HCEC 1CT (cell line): ENCODE results near the gene ANKRD44.

ENCODE experiments used
- DNase-seq: peaks from one replicate; pipeline ENCODE4 v3.0.0-alpha.2; 2017

ANKRD44 gene

DNA sequence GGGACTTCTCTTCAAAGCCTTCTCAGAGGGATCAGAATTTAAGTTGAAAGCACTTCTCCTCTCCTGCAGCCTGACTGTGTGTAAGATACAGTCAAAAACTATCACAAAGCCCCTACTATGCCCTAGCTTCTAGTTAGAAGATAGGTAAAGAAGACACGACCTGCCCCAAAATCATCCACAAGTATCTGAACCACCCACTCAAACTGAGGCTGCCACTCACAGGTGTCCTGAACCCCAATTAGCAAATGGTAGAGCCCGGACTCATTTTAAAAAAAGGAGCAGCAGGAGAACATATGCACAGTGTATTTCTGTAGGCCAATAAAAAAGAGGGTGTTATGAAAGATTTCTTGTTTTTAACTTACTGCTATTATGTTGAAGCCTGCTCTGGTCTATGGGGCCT lies 74.4 kb downstream of the ANKRD44 start:
- DNase-seq = no peak

DNA sequence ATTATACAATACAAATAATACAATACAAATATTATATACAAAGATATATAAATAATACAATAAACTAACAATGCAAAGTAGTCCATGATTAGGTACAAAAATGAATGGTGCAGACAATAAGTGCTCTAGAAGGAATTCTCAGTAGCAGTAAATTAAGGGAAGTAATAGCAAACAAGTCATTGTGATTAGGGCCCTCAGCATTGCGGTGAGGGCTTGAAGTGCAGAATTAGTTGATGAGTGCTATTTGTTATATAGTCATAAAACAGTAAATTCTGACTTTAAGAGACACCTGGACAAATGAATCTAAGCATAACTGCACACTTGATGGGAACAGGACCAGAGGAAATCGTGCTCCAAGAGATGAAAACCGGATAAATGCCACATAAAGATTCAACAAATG lies 74.9 kb downstream of the ANKRD44 start:
- no peak for DNase-seq

DNA sequence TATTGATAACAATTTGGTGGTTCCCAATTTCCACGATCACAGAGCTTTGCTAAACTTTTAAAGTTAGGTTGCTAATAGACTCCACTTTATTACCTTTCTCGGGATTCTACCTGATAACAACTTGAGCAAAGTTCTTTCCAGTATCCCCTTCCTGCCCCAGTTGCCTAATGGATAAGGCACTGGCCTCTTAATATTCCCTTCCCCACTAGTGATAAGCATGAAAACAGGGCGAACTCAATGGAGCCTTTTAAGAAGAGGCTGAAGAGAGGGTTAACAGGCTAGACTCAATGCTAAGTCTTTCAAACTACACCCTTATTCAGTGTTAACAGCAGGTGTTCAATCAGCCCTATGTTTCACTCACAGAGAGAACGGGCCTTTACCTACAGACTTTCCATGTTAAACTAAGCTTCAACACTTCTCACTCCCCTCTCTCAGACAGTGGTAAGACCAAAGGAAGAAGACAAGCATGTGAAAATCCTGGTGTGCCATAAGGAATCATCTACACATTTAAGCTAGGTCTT lies 75.8 kb downstream of the ANKRD44 start:
- DNase-seq = no peak

DNA sequence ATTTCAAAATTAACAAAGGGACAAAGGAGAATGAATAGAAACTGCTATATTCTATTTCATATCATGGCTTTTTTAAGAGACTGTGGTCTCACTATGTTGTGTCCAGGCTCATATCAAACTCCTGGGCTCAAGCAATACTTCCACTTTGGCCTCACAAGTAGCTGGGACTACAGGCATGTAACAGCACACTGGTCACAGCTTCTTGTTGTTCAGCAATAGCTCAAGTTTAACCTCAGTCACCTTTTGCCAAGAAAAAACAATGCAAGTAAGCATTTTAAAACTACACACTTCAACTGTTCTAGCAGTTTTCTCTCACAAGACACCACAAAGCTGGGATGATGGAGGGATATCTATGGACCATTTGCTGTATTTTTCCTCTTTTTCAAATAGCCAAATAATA lies 77.1 kb downstream of the ANKRD44 start:
- DNase-seq = no peak

DNA sequence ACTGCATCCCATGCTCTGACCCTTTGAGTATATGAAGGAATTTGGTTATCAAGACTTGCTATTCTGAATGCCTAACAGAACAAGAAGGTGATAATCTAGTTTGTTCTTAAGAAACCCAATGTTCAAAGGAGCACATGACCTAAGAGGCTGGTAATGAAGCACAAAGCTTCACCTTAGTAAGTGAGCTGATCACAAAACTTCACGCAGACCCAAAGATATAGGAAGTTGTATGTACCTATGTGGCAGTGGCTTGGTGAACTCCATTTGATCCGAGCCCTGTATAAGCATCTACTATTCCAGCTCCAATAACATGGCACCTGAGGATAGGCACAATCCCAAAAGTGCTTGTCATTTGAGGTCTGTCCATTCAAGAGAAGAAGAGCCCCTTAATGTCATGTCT lies 78.6 kb downstream of the ANKRD44 start:
- DNase-seq = no peak

DNA sequence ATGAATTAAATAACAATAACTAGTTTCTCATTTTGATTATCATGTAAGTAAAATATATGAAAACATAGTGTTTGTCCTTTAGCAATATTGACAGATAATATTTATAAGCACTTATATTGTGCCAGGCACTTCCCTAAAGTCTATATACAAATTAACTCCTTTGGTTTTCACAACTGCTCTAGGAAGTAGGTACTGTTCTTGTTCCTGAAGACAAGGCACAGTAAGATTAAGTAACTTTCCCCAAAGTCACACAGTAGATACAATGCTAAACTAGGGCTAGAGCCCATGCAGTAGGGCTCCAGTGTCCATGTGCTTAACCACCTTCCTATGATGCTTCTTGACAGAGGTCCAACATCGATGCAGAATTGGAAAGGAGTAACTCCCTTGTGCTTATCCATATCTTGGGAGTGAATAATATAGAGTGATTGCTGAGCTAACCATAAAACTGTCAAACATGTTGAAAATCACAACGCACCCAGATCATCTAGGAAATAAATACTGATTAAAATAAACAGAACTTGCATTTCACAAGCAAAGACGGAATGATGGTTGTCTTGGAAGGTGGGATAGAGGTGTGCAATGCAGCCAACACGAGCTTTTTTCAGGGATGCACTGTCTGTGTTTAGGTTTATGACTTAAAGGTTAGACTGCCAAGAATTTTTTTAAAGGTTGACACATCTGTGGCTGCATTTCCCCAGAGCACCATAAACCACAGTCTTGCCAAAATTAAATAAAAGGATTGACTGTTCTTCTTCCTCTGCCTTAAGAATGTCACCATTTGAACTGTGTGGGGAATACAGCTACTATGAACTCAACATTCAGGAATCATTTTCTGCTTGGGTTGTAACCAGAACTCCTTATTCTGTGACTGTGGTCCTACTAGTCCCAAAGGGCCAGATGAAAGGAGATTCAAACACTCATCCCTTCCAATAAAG lies 80.8 kb downstream of the ANKRD44 start:
- peak; percentile 81 for DNase-seq

DNA sequence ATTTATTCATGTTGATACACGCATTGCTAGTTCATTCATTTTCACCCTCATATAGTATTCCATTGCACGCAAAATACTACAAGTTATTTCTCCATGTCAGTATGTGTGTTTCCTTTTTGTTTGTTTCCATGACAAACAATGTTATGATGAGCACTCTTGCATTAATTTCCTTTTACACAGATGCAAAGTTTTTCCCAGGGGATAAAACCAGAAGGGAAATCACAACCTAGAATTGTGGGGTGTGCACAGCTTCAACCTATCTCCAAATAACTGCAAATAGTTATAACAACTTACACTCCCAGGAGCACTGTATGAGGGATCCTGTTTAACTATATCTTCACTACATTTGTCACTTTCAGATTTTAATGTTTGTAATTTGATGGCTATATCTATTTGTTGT lies 87.1 kb downstream of the ANKRD44 start:
- DNase-seq = no peak

DNA sequence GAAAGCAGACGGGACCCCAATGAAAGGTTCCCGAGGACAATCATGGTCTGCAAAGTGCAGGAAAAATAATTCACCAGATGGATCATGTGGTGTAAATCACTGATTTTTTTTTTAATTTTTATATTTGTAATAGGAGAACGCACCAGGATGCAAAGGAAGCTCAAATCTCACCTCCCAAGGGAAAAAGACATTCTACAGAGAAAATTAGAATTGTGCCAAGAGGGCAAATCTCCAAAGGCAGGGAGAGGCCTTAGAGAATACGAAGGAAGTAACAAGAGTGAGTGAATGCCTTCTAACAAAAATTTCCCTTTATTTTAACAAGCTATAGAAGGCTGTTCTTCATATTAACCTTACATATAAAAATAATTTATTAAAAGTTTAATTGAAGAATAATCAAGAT lies 90.9 kb downstream of the ANKRD44 start:
- no peak for DNase-seq

DNA sequence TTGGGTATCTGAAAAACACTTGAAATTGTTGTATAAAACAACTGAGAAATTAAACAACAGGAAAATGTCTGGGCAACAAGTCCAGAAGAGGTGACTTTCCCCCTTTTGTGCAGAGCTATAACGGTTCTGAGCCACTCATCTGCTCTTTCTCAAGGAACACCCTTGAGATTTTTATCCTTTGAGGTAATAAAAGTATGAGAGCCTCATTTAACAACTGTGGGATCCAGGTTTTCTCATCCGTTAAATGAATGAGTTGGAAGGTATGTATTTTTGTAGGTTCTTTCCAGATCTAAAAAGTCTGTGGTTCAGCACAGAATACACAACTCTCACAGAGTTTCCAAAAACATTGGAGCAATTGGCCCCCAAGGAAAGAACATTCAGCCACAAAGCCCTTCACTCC lies 93.0 kb downstream of the ANKRD44 start:
- no peak for DNase-seq

DNA sequence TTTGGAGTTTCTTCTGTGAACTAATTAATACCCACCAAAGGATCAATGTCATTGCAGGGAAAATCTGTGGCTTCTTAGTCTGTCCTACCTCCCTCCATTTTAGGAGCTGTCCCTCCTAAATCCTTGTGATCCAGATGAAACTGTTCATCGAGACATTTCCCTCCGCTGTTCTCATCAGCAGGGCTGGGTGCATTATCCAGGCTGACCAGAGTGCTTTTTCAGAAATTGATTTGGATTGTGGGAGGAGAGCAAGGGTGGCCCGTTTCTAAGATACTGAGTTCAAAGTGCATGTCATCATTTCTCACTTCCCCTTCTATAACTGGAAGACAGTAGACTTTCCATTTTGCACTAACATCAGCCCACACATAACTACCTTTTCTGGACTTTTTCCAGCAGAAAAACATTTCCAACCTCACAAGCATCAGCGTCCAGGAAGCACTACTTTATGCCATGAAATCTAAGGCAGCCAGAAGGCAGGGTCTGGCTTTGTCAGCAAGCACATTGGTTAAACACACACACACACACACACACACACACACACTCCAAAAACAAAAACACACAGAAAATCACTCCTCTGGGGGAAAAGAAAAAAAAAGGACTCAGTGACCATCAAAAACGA lies 94.1 kb downstream of the ANKRD44 start:
- no peak for DNase-seq

DNA sequence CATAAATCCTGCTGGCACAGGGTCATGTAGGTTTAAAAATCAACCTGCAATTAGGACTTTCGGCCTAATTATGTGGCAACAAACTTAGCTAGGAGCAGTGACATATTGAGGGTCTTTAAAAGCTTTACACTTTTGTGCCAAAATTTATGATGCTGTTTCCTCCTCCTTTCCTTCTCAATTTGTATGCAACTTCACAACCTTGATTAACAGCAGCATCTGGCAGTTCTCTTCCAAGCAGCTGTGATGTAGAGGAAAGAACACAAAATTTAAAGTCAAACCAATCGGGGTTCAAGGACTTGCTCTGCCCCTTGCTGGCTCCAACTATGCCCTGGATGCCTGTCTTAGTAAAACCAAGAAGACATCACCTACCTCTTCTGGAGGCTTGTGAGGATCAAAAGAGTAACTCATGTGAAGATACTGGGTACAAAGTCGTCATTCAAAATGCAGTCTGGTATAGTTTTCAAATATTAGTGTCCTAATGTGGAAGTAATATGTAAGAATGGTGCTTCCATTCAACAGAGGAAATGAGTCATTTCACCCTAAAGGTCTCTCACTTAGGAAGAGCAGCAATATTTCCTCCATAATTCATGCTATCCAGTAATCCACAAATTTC lies 94.7 kb downstream of the ANKRD44 start:
- DNase-seq = peak; percentile 56

DNA sequence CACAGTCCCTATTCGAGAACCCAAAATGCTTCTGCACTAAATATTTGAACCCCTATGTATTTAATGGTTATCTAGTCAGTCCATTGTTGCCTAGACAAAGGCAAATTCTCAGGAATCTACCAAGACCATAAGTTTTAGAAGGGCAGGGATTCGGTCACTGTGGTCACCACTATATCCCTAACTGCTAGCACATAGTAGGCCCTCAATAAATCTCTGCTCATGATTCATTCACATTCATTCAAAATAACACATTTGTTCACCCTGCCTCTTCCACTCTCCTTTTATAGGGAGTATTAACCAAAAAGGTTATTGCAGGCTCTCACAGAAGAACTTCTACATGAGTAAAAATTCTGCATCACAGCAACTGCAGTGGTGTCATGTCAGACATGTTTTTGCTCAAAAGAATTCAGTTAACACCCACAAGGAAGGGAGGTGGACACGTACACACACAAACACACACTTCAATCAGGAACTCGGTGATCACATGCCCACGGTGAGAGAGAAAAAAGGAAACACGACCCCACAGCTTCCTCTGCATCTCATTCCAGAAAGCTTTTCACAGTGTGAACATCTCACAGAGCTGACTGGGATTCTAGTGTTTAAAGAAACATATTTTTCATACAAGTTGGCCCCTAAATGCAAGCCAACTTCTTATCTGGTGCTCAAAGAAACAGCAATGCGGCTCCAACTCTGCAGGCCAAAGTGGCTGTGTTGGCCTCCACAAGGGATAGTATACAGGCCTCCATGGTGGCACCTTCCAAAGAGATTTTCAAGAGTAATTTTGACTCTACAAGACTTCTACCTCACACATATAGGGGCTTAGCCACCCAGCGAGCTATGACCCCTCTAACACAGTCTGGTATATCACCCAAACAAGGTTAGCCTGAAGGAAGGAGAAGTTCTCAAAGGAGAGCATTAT lies 98.0 kb downstream of the ANKRD44 start:
- DNase-seq = no peak

DNA sequence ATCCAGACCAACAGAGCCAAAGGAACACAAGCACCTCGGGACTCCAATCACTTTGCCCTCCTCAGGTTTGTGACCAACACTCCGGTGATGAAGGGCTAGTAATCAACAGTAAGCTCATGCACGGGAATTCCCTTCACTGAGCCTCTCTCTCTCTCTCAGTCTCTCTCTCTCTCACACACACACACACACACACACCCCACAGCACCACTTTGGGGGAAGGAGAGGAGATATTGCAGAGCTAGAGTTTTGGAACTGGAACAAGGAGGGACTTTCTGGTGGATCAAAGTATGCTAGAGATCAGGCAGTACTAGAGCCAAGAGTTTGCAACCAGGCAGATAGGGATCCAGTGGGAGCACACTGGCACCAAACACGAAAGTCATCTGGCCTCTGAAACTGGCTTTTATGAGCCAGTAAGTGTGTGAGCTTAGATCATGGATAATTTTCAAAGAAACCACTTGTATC lies 98.7 kb downstream of the ANKRD44 start:
- no peak for DNase-seq

DNA sequence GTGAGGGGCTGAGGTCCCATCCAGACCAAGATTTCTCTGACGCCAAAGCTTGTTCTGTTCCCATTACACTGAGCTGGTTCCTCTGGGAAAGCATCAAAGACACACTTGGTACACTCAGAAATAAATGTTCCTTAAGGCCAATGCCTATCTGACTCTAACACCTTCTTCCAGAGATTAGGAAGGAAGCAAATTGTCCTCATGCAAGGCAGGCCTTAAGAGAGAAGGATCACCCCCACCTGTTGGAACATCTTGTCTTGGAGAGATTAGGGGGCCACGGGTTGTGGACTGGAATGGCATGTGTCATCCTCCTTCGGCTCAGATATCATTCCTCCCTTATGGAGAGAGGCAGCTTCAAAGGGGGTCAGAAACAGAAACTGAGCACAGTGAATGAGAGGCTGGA lies 100.2 kb downstream of the ANKRD44 start:
- DNase-seq = no peak

DNA sequence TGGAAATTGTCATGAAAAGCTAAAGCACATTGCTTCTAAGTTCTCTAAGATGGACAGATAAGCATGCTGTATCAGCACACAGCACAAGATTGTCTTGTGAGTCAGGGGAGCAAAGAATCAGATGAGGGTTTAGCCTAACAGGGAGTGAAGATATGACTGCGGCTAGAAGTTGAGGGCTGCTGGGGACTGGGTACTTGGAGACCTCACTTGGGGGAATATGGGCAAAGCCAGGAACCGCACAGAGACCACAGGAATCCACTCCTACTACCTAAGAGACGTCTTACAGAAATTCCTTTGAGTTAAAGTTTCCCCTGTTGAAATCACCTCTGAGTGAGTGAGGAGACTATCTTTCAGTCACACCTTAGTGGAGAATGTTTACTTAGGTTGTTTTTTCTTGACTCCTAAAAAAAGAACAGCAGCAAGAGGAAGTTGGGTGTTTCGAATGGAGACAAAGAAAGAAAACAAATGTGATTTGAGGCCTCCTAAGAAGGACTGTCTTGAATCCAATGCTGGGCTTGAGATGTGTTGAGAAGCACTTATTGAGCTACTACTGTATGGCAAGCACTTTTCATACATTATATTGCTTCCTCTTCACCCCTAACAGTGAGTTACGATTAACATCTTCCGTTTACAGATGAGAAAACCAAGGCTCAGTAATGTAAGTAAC lies 100.7 kb downstream of the ANKRD44 start:
- no peak for DNase-seq

DNA sequence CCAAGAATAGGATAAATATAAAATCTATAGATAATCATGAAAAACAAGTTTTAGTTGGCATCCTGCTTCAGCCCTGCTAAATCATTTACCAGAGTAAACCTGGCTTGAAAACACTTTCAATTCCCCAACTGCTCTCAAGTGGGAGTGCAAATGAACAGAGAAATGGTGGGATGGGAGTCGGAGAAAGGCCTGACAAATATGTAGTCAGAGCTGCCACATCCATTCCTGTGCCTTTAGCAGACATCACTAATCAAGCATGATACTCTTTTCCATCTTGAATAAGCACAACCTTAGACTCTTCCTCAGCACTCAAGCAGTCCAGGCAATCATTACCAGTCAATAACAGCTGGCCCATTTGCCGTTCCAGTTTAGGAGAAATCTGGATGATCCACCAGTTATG lies 101.3 kb downstream of the ANKRD44 start:
- DNase-seq = no peak

DNA sequence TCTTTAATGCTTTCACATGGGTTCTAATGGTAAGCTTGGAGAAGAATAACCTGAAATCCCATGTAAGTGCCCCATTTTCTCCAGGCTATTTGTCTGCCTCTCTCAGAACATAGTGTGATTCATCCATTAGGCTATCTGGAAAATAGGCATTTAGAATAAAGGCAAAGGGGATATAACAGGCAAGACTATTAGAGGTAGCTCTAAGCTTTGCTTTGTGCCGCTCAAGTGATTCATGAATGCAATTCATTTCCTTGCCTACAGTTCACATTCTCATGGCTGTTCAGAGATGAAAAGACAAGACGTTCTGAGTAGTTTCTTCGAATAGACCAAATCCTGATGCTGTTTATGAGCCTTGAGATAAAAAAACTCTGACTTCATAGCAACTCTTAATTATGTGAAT lies 101.7 kb downstream of the ANKRD44 start:
- DNase-seq = no peak

DNA sequence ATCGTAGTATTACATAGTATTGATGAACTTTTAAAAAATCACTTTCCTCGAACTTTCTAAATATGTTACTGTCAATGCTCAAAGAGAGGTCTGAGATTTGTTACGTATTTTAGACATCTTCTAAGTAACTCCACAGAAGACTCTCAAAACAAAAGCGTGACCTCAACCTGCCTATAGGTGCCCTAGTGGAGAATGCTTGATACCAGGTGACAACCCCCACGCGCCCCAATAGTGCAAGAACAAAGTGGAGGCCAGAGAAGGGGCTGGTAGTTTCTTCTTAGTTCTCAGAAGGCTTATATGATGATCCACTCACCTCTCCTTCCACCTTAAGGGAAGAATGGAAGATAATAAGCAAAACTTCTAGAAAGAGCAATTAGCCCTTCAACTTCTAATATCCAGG lies 102.6 kb downstream of the ANKRD44 start:
- DNase-seq = no peak

DNA sequence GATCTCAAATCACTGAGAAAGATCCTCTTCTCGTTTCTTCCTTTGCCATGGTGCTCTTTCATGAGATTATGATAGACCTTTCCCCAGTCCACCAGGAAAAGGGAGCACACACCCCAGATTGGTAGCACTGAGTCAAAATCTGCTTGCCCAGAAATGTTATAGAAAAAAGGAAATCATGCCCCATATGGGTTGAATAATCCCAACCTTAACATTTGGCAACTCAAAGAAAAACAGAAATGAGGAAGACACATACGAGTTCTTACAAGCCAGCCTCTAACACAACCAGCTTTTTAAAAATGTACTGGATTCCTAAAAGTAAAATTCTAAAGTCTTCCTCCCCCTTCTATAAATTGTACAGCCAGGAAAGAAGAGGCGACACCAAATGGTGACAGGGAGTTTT lies 103.0 kb downstream of the ANKRD44 start:
- no peak for DNase-seq

DNA sequence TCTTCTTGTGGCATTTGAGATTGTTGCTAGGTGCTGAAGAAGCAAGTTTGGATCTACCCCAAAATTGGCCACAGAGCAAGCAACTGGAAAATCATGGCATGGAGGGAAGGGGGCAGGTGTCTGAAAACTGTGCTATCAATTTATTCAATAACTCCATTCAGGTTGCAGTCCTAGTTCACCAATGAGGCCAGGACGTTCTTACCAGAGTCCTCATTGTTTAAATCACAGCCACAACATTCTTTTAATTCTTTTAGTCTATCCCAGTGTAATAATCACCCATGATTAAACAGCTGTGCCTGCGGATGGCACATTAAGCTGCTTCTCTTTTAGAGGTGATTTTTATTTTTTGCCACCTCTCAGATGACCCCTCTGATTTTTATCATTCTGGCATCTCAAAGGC lies 103.5 kb downstream of the ANKRD44 start:
- DNase-seq = no peak

DNA sequence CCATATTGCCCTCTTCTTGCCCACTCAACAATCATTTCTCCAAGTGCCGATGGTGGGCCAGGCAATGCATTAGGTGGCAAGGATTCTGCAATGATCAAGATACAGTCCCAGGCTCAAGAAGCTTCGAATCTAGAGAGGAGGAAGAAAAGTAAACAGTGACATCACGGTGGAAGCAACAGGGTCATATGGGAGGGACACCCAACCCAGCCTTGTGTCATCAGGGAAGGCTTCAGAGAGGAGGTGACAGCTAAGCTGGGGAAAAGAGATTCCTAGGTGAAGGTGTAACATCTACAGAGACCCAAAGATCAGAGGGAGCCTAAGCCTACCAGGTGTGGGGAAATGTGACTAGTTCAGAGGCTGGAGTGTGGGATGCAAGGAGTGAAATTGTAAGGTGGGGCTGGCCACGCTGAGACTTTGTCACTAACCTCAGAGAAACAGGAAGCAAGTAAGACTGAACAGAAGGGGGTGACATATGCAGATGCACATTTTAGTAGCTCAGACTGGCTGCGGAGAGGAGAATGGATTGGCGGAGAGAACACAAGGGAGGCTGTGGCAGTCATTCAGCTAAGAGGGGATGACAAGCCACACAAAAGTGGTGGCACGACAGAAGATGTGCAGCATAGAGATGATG lies 104.9 kb downstream of the ANKRD44 start:
- DNase-seq = no peak
